ENCODE measurements around the gene DBP. TPM values are rescaled to one million over a fixed set of nuclear protein-coding genes. Genes with fewer than 3 reads are reported as not detected.

Gene DBP
- total and polyA plus RNA-seq, 9 donors, result 19.7 to 69.8 (median 29.0) TPM

GRCh38 chr19:48596237-48596636, 40.9 kb downstream of the DBP start:
- Histone ChIP-seq H3K27ac (no peak overlapping the region), H3K4me1 (ENCODE audit: insufficient read depth) (no peaks in the 10 kb centered on the region), H3K9me3 (no peaks in the 10 kb centered on the region), H3K36me3 (no peaks in the 10 kb centered on the region), H3K4me3 (no peak overlapping the region), H3K27me3 (no peaks in the 10 kb centered on the region)
- 66 to 69% (median 68%) methylated on average over 4 of the region's 4 CpGs for whole genome bisulfite sequencing, 3 donors
- DNase-seq, result no peak
- no peak for TF ChIP-seq EP300 (IDR thresholded peaks at IDR 0.05)
- TF ChIP-seq CTCF (IDR thresholded peaks at IDR 0.05), result no peak
- TF ChIP-seq POLR2A (IDR thresholded peaks at IDR 0.05), result no peak
- intact Hi-C loops (cut with DNase I), result loop anchor here in 2 of 4 donors (10.0 kb wide), 1 partner anchor 101 kb away; no protein-coding TSS in a partner anchor

- 40 to 42% (median 42%) methylated on average over 6 of the region's 6 CpGs for WGBS, 3 donors
- DNase-seq, result no peak
- Histone ChIP-seq H3K4me1 (ENCODE audit: insufficient read depth) (no peaks in the 10 kb centered on the region), H3K9me3 (no peaks in the 10 kb centered on the region), H3K36me3 (no peaks in the 10 kb centered on the region), H3K27ac (no peak overlapping the region), H3K4me3 (no peak overlapping the region), H3K27me3 (no peaks in the 10 kb centered on the region)
- TF ChIP-seq POLR2A (IDR thresholded peaks at IDR 0.05), result no peak
- no peak for TF ChIP-seq CTCF (IDR thresholded peaks at IDR 0.05)
- no peak for TF ChIP-seq EP300 (IDR thresholded peaks at IDR 0.05)
- intact Hi-C loops (cut with DNase I), result loop anchor here in 2 of 4 donors (10.0 kb wide), 1 partner anchor 101 kb away; no protein-coding TSS in a partner anchor
Measured at GRCh38 chr19:48595833-48596232, 41.3 kb downstream of the DBP start.

GRCh38 chr19:48595171-48595570, 42.0 kb downstream of the DBP start:
- Histone ChIP-seq H3K4me1 (ENCODE audit: insufficient read depth) (no peaks in the 10 kb centered on the region), H3K36me3 (no peaks in the 10 kb centered on the region), H3K27me3 (no peaks in the 10 kb centered on the region), H3K4me3 (no peak overlapping the region), H3K27ac (no peak overlapping the region), H3K9me3 (no peaks in the 10 kb centered on the region)
- no peak for DNase-seq
- intact Hi-C loops (cut with DNase I), result loop anchor here in 2 of 4 donors (10.0 kb wide), 1 partner anchor 100 kb away; no protein-coding TSS in a partner anchor
- 83 to 89% (median 86%) methylated on average over 9 of the region's 9 CpGs for WGBS, 3 donors
- TF ChIP-seq CTCF (IDR thresholded peaks at IDR 0.05) (no peak), EP300 (IDR thresholded peaks at IDR 0.05) (no peak), POLR2A (IDR thresholded peaks at IDR 0.05) (no peak)

- Histone ChIP-seq H3K4me1 (ENCODE audit: insufficient read depth) (peaks cover 4% of the 10 kb centered on the region), H3K9me3 (no peaks in the 10 kb centered on the region), H3K27me3 (no peaks in the 10 kb centered on the region), H3K4me3 (no peak overlapping the region), H3K27ac (no peak overlapping the region), H3K36me3 (no peaks in the 10 kb centered on the region)
- intact Hi-C loops (cut with DNase I), result loop anchor here in 2 of 4 donors (10.0 kb wide), 1 partner anchor 96 kb away; no protein-coding TSS in a partner anchor
- WGBS, 3 donors, result 74 to 80% (median 78%) methylated on average over 5 of the region's 5 CpGs
- TF ChIP-seq EP300 (IDR thresholded peaks at IDR 0.05) (no peak), CTCF (IDR thresholded peaks at IDR 0.05) (no peak), POLR2A (IDR thresholded peaks at IDR 0.05) (no peak)
- no peak for DNase-seq
Measured at GRCh38 chr19:48591021-48591420, 46.2 kb downstream of the DBP start.

Measured in ovary (tissue), 9 donors.